ENCODE results near the gene CIAO1.
A peak's percentile ranks its signal among the peaks of the same experiment; 100 is the strongest.

Gene CIAO1

GRCh38 chr2:96276787-96277499, 10.9 kb downstream of the CIAO1 start:
- DNase-seq (ENCODE audit: low read depth), result no peak

DNA sequence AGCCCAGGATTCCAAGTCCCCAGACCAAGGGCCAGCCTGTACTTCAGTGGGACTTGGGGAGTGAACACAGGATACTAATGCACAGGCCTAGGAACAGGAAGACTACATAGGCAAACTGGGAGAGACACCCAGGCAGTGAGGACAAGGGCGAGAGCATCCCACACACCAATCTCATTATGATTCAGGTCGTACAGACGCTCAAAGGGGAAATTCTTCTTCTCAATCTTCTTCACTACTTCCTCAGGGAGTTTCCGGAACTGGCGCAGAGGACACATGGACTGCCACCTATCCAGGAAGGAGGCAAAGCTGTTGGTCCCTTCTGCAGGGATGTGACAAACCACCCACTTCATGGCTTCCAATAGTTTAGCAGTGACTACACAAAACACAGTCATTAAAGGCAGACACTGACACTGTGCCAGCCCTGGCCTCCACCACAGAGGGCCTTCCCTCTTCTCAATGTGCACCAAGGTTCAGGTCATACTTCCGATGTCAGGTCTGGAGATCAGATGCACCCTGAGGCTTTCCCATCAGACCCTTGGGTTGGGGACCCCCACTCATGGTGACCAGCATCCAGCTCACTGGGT, 21.3 kb downstream of the CIAO1 start:
- DNase-seq (ENCODE audit: low read depth), result no peak

DNA sequence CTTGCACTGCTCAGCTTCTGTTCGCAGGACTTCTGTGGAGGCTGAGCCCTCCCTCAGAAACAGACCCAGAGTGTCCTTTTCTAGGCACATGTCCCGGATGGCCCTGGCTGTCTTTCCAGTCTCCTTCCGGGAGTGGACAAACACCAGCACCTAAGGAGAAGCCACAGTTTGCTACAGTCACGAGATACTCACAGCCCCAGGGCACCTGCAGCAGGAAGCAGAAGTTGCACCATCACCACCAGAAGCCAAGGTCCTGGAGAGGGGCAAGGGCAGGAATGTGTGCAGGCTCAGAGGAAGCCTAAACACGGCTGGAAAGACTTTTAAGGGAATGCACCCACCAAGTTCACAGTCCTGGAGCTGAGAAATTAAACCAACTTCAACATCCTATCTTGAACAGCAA, 25.7 kb downstream of the CIAO1 start:
- DNase-seq (ENCODE audit: low read depth), result no peak

DNA sequence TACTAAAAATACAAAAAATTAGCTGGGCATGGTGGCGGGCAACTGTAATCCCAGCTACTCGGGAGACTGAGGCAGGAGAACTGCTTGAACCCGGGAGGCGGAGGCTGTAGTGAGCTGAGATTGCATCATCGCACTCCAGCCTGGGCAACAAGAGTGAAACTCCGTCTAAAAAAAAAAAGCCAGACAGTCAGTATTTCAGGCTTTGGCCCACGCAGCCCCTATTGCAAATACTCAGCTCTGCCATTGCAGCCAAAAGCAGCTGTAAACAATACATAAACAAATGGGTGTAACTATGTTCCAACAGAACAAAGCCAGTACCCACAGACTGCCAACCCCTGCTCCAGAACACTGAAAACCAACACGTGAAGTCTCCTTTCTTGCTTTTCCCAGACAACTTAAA, 28.2 kb downstream of the CIAO1 start:
- DNase-seq (ENCODE audit: low read depth), result peak; percentile 71

GRCh38 chr2:96296925-96297324, 30.9 kb downstream of the CIAO1 start:
- DNase-seq (ENCODE audit: low read depth), result no peak

DNA sequence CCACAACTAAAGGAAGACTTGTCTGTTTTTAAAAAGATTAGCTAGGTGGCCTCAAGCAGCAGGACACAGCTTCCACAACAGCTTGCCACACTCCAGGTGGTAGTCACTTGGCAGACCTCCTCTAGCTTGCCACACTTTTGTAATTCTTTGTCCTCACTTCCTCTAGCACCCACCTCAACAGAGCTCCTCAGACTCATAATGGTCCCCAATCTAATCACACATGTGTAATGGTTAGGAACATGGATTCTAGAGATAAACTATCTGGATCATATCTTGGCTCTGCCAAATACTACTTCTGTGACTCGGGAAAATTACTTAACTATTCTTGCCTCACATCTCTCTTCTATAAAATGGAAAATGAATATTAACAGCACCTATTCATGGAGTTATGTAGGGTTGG, 35.8 kb downstream of the CIAO1 start:
- DNase-seq (ENCODE audit: low read depth), result no peak

DNA sequence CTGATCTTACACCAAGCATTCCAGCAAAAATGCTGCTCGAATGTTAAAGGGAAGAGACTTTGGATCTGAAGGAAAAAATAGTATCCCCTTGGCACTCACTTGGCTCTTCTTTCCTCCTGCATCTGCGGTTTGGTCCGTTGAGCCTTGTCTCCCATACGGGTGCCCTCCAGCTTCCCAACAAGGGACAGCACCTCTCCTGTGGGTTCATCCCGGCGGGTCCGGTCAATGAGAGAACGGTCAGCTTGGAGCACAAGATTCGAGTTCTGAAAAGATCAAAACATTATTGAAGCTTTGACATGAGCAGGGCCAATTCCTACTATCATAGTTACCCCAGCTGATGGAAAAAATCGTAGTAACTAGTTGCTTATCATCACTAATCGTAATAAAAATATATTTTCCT, 38.6 kb downstream of the CIAO1 start:
- no peak for DNase-seq (ENCODE audit: low read depth)

DNA sequence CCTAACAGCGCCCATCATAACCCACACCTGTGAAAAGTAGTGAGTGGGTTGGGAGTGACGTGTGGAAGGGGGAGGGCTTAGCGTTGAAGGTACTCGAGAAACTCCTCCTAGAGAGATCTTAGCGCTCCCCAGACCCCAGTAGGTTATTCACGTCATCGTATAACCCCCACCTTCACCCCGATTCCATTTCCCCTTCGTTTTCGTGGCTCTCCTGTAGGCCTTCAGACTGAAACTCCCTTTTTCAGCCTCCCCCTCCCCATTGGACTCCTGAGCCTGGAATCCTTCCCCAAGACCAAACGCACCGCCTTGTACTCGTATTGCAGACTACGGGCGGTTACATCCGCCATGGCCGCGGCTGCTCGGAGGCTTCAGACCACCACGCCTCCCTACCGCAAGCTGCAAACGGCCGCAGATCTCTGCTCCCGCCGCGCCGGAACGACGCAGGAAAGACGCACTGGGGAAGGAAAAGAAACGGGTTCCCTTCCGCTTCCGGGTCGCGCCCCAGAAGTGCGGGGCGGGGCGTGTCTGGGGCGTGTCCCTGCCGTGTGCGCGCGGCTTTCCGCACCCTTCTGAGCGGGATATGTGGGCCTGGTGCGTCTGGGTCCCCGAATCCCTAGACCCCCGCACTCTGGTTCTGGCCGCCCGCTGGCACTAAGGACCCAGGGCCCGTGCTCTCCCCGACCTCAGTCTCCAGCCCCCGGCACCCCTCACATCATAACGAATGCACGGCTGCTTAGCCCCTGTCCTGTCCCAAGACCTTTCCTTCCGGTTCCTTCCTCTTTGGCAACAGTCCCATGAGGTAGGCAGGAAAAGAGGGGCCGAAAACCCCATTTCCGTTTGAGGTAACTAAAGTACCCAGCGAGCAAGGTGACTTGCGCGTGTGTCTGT, 39.3 kb downstream of the CIAO1 start, which contains the start of gene SNRNP200:
TSS of gene SNRNP200 (minus strand) at position 456 of the 888 bp plus-strand sequence. CDS start at position 347, 109 bp downstream.
- DNase-seq (ENCODE audit: low read depth), result peak; percentile 81

DNA sequence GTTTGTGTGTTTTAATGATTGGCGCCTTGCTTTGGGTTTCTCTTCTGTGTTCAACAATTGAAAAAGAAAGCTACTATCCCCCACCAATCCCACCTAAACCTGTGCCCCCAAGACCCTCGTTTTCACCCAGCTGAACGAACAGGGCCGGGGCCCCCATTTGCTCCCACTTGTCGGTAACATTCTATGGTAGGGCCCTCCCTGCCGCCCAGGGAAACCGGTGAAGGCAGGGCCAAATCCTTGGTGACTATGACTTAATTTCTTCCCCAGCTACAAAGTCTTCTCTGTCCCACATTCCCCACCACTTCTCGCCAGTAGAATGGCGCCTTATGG, 39.9 kb downstream of the CIAO1 start:
- no peak for DNase-seq (ENCODE audit: low read depth)

GRCh38 chr2:96306370-96306769, 40.3 kb downstream of the CIAO1 start:
- DNase-seq (ENCODE audit: low read depth), result no peak

GRCh38 chr2:96308248-96308647, 42.2 kb downstream of the CIAO1 start:
- no peak for DNase-seq (ENCODE audit: low read depth)

GRCh38 chr2:96315005-96315399, 49.0 kb downstream of the CIAO1 start:
- no peak for DNase-seq (ENCODE audit: low read depth)

DNA sequence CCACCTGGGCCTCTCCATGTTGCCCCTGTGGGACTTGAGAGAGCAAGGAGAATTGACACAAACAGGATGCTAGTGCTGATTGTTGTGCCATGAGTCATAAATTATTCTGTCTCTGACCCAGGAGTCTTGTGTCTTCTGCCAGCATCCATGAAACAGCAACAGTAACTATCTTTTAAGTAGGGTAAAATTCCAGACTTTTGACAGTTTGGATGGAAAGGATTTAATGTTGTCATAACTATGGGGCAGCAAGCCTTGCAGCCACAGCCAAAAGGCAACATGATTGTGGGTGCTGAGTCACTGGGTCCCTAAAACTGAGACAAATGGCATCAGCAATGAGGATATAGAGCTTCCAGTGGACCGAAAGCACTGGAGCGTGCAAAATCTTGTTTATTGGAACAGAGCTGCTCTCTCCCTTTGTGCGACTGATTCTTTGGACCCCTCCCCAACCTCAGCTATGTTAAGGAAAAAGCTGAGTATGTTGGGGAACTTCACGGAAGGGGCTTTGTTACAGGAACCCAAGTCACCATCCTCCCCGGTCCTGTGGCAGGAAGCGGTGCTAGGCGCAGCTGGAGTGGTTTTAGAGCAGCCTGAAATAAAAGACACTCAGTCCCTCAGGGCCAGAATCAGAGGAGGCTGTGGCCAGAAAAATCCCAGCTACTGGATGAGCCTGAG, 49.5 kb downstream of the CIAO1 start:
- peak; percentile 88 for DNase-seq (ENCODE audit: low read depth)

DNA sequence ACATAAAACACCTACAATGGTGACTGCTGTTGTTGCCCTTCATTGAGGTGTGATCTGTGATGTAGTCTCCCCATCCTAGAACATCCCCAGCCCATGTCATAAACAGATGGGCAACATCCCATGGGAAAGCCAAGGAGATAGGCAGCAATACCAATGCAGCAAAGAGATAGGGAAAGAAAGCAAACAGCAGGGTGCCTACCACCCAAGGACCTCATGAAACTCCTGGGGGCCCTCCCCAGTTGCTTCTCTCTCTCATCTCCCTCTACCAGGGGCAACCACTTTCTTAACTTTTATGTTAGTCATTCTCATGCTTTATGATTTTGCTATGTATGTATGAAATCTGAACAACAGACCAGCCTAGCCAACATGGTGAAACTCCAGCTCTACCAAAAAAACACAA, 51.0 kb downstream of the CIAO1 start:
- DNase-seq (ENCODE audit: low read depth), result no peak

DNA sequence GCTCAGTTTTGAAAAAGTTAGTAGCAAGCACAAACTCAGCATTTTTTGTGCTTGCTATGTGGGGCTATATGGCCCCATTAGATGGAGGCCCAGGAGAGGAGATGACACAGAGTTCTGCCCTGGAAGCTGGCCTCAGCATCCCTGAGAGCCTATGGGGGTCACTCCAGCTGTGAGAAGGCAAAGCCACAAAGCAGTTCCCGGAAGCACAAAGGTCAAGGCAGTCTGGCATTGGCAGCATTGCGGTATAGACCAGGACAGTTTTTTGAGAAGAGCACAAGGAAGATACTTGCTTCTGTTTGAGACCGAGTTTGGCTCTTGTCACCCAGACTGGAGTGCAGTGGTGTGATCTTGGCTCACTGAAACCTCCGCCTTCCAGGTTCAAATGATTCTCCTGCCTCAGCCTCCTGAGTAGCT, 51.6 kb downstream of the CIAO1 start:
- DNase-seq (ENCODE audit: low read depth), result no peak

DNA sequence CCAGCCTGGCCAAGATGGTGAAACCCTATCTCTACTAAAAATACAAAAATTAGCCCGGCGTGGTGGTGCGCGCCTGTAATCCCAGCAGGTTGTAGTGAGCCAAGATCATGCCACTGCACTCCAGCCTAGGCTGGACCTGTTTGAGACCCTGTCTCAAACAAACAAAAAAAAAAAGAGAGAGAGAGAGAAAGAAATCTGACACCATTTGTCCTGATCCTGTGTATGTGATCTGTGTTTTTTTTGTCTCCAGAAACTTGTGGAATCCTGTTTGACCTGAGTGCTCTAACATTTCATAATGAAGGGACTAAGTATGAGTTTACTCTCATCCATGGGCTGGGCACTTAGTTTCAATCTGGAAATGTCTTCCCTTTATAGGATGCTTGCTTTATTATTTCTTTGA, 52.7 kb downstream of the CIAO1 start:
- no peak for DNase-seq (ENCODE audit: low read depth)

- no peak for DNase-seq (ENCODE audit: low read depth)
These were observed 53.4 kb downstream of the CIAO1 start for GRCh38 chr2:96319396-96319795.

DNA sequence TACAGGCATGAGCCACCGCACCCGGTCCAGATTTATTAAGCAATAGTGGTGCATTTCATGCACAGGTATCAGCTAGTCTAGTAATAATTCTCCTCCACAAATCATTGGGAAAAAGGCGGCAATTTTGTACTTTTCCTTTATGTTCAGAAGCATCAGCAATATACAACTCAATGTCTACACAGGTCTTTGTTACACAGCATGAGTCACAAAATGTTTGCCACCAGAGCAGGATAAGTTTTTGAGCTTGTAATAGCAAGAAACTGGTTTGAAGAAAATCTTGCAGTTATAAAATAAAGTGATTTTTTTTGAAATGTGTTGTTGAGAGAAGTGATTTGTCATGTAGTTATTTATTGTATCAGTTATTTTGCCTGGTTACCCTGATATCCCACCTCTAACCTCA, 54.3 kb downstream of the CIAO1 start:
- no peak for DNase-seq (ENCODE audit: low read depth)

DNA sequence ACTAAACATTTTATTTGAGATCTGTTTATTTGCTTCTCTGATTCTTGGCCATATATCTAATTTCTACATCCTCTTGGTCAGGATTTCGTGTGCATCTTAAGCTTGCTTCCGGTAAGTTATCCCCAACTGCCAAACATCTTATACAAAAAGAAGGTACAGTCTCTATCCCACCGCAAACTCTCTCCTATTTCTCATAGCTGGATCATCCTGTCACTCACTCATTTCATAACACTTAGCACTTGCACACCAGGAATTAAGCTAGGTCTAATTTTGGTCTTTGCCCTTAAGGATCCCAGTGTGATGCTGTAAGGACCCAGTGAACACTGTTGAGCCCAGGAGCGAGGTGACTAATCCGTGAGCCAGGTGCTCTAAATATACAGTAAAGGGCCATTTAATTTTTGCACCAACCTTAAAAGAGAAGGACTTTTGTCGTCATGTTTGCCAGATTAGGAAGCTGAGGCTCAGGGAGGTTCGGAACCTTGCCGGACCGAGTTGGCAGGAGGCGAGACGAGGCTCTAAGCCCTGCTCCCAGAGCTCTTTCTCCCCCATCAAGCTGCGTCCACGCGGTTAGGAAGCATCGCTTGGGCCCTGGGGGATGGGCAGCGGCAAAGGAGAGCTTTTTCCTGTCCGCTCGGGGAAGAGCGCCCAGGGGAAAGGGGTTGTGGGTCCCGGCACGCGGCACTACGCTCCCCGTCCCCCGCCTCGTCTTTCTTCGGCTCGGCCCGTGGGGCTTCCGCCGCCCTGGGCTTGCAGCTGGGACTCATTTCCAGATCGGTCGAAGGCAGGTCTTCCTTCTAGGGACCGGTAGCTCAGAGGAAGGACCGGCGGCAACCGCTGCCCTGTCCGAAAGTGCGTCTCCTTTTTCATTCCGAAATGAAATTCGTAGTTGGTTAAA, 55.0 kb downstream of the CIAO1 start:
- DNase-seq (ENCODE audit: low read depth), result no peak
